ENCODE data around the gene ACTL9. TPM values are rescaled to one million over a fixed set of nuclear protein-coding genes. Genes with fewer than 3 reads are reported as not detected.

The ACTL9 gene
- total RNA-seq, 6 donors from 2014 or later = not detected

- H3K9me3 ChIP-seq = no peaks in the 10 kb centered on the region
- TF ChIP-seq POLR2AphosphoS5 (IDR thresholded peaks at IDR 0.05) (no peak), EP300 (IDR thresholded peaks at IDR 0.05) (no peak), POLR2A (IDR thresholded peaks at IDR 0.05) (no peak)
- TF ChIP-seq, protein P1, sequence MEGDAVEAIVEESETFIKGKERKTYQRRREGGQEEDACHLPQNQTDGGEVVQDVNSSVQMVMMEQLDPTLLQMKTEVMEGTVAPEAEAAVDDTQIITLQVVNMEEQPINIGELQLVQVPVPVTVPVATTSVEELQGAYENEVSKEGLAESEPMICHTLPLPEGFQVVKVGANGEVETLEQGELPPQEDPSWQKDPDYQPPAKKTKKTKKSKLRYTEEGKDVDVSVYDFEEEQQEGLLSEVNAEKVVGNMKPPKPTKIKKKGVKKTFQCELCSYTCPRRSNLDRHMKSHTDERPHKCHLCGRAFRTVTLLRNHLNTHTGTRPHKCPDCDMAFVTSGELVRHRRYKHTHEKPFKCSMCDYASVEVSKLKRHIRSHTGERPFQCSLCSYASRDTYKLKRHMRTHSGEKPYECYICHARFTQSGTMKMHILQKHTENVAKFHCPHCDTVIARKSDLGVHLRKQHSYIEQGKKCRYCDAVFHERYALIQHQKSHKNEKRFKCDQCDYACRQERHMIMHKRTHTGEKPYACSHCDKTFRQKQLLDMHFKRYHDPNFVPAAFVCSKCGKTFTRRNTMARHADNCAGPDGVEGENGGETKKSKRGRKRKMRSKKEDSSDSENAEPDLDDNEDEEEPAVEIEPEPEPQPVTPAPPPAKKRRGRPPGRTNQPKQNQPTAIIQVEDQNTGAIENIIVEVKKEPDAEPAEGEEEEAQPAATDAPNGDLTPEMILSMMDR (IDR thresholded peaks at IDR 0.05) = no peak
- WGBS, 2 donors = 40 to 51% methylated on average over 7 of the region's 7 CpGs
- H3K36me3 ChIP-seq = no peaks in the 10 kb centered on the region
- DNase-seq = no peak
- no peak overlapping the region for H3K4me3 ChIP-seq
- no peak overlapping the region for H3K27ac ChIP-seq
- H3K27me3 ChIP-seq = no peaks in the 10 kb centered on the region
- no peaks in the 10 kb centered on the region for H3K4me1 ChIP-seq
- ATAC-seq (ENCODE audit: low FRiP score in 2 of 2) = no peak
Measured at GRCh38 chr19:8703223-8703622, 4.6 kb upstream of the ACTL9 start.

DNA sequence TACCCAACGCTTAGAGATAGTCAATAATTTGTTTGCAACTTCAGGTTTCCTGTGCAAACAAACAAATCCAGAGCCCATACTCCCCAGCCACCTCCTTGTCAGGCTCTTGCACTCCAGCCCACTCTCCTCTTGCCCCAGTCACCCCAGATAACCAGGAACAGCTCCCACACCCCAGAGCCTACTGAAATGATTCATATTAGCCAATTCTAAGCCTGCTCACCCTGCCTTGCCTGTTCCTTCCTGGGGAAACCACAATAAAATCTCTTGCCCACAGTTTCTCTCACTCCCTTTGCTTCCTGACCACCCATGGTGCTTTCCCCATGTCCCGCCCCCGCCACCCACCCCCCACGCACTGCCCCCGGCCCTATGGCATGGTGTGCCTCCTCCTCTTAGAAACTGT, 3.8 kb upstream of the ACTL9 start:
- no peak for ATAC-seq (ENCODE audit: low FRiP score in 2 of 2)
- no peaks in the 10 kb centered on the region for H3K27me3 ChIP-seq
- WGBS, 2 donors = 16 to 33% methylated on average over 5 of the region's 5 CpGs

GRCh38 chr19:8700956-8701355, 2.4 kb upstream of the ACTL9 start:
- H3K4me3 ChIP-seq = no peak overlapping the region
- H3K36me3 ChIP-seq = no peaks in the 10 kb centered on the region
- no peak for ATAC-seq (ENCODE audit: low FRiP score in 2 of 2)
- 71 to 77% methylated on average over 2 of the region's 2 CpGs for WGBS, 2 donors
- DNase-seq = no peak
- H3K4me1 ChIP-seq = no peaks in the 10 kb centered on the region
- no peaks in the 10 kb centered on the region for H3K27me3 ChIP-seq
- TF ChIP-seq POLR2A (IDR thresholded peaks at IDR 0.05) (no peak), POLR2AphosphoS5 (IDR thresholded peaks at IDR 0.05) (no peak), EP300 (IDR thresholded peaks at IDR 0.05) (no peak)
- TF ChIP-seq, protein P1 (IDR thresholded peaks at IDR 0.05) = no peak
- no peaks in the 10 kb centered on the region for H3K9me3 ChIP-seq
- H3K27ac ChIP-seq = no peak overlapping the region

More for the DNA sequence above, 3.8 kb upstream of the ACTL9 start:
- H3K27ac ChIP-seq = no peak overlapping the region
- no peaks in the 10 kb centered on the region for H3K36me3 ChIP-seq
- H3K9me3 ChIP-seq = no peaks in the 10 kb centered on the region
- no peak for DNase-seq
- H3K4me1 ChIP-seq = no peaks in the 10 kb centered on the region
- no peak for TF ChIP-seq EP300 (IDR thresholded peaks at IDR 0.05)
- TF ChIP-seq POLR2AphosphoS5 (IDR thresholded peaks at IDR 0.05) = no peak
- TF ChIP-seq POLR2A (IDR thresholded peaks at IDR 0.05) = no peak
- TF ChIP-seq, protein P1 (IDR thresholded peaks at IDR 0.05) = no peak
- no peak overlapping the region for H3K4me3 ChIP-seq

DNA sequence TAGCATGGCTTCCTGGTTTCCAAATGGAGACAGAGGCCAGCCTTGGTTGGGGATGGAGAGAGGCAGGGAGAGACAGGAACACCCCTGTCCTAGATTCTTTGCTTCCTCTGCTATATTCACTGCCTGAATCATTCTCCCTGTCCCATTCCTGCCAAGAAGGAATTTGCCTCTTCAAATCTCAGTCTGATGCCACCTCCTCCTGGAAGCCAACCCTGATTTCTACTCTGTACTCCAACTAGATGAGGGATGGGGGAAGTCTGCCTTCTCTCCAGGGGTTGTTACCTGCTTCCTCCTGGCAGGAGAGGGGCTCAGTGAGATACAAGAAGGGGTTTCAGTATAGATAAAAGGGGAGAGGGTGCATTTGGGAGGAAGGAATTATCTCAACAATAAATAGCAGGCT, 1.3 kb upstream of the ACTL9 start:
- no peak for DNase-seq
- no peaks in the 10 kb centered on the region for H3K36me3 ChIP-seq
- H3K27ac ChIP-seq = no peak overlapping the region
- TF ChIP-seq EP300 (IDR thresholded peaks at IDR 0.05) (no peak), POLR2A (IDR thresholded peaks at IDR 0.05) (no peak), POLR2AphosphoS5 (IDR thresholded peaks at IDR 0.05) (no peak)
- TF ChIP-seq, protein P1 (IDR thresholded peaks at IDR 0.05) = no peak
- no peaks in the 10 kb centered on the region for H3K27me3 ChIP-seq
- no peak overlapping the region for H3K4me3 ChIP-seq
- H3K9me3 ChIP-seq = no peaks in the 10 kb centered on the region
- no peak for ATAC-seq (ENCODE audit: low FRiP score in 2 of 2)
- H3K4me1 ChIP-seq = no peaks in the 10 kb centered on the region

GRCh38 chr19:8697671-8698432, 743 bp downstream of the ACTL9 start:
- DNase-seq (peak in 1 of 2 donors; percentile 73), ATAC-seq (ENCODE audit: low FRiP score in 2 of 2) (peak in 1 of 2 donors; percentile 13)
- no peaks in the 10 kb centered on the region for H3K27me3 ChIP-seq
- H3K4me1 ChIP-seq = no peaks in the 10 kb centered on the region
- no peak overlapping the region for H3K27ac ChIP-seq
- TF ChIP-seq, protein P1 (IDR thresholded peaks at IDR 0.05) = no peak
- TF ChIP-seq POLR2AphosphoS5 (IDR thresholded peaks at IDR 0.05) (no peak), EP300 (IDR thresholded peaks at IDR 0.05) (no peak), POLR2A (IDR thresholded peaks at IDR 0.05) (no peak)
- WGBS, 2 donors = 92% methylated on average over 25 to 39 of the region's 60 CpGs
- no peak overlapping the region for H3K4me3 ChIP-seq
- no peaks in the 10 kb centered on the region for H3K9me3 ChIP-seq
- no peaks in the 10 kb centered on the region for H3K36me3 ChIP-seq

Data from upper lobe of left lung (tissue), 6 donors.